GM19463 (cell line): Measurements from ENCODE around the gene TBX3.

ENCODE experiments used
- ATAC-seq: cut with Tn5 transposase; IDR thresholded peaks from one replicate; pipeline ENCODE4 v1.9.1; 2021; ENCODE audit warnings: mild to moderate bottlenecking, moderate library complexity; ENCODE audit not compliant: unreplicated experiment

Gene TBX3

GRCh38 chr12:114696443-114697242 is 12.7 kb upstream of the TBX3 start:
- no peak for ATAC-seq

DNA sequence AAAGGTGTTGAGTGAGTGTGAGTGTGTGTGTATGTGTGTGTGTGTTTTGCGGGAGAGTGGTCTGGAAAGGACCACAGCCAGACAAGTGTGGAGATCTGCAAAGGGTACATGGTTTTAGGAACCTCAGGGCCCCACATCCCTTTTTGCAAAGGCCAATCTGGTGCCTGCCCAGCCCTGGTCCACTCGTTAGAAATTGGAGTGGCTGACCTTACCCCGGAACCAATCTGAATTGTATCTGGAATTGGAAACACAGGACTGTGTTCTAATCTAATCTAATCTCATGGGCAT is 11.3 kb upstream of the TBX3 start:
- no peak for ATAC-seq

DNA sequence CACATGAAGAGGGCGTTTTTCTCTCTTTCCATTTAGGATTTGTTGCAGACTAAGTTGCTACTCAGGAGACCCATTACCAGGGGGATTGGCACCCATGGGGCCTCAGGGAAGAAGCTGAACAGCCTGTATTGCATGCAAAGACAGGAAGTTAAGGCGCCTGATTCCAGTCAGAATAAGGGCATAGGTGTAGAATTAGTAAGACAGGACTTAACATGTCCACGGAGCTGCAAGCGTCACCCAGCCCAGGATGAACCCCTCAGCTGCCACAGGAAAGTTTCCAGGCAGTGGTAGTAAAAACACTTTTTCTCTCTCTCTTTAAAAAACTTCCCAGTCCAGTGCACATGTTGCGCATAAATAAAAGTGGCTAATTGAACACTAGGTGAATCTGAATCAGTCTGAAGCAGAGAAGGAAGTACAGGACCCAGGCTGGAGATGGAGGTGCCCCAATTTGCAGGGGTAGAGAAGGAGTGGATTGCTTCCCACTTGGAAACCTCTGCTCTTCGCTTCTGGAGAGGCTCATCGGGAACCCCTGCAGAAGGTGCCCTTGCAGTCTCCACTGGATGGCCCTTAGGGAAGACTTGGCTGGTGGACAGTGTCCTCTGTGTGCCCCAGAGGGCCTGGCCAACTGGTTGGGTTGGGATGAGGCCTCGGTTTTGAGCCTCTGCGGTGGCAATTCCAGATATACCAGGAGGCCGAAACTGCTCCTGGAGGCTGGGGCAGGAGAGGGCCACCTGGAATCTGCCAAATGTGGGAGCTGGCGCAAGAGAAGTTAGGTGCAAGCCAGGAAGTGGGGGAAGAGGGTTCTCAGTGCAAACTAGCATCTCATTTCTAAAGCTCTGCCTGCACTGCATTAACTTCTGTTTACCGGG is 10.7 kb upstream of the TBX3 start:
- no peak for ATAC-seq

DNA sequence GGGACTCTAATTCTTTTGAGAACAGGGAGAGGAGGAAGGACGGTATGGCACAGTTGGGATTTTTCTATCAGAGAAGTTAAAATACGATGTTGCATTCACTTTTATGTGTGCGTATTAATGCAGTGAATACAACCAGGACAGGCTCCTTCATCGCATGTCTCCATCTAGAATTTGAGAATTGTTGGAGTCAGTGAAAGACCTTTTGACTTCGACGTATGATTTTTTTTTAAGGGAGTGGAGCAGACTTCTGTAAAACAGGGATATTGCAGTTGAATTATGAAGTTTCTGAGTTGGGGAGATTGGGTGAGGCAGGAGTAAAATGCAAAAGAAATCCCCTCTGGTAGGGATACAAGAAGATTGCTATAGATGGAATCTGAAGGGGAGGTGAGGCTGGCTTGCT is 9.6 kb upstream of the TBX3 start:
- ATAC-seq = no peak

DNA sequence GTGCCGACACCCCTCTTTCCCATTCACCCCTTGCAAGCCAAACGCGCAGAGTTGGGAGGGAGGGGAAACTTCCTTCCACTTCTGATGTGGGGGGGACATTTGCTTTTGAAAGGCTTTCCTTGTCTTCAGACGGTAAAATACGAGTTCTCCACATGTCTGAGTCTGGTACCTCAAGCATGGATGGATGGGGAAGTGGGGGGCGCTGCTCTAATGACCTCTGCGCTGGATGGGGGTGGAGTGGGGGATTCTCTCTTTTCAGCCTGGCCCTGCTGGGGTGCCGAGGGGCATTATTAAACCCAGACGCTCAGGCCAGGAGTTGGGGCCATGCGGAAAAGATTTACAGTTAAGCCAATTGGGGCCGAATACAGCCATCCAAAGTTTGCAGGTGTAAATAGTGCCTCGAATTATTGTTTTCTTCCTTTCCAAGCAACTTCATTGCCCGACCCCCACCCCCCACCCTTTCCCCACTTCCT is 9.1 kb upstream of the TBX3 start:
- ATAC-seq = no peak

DNA sequence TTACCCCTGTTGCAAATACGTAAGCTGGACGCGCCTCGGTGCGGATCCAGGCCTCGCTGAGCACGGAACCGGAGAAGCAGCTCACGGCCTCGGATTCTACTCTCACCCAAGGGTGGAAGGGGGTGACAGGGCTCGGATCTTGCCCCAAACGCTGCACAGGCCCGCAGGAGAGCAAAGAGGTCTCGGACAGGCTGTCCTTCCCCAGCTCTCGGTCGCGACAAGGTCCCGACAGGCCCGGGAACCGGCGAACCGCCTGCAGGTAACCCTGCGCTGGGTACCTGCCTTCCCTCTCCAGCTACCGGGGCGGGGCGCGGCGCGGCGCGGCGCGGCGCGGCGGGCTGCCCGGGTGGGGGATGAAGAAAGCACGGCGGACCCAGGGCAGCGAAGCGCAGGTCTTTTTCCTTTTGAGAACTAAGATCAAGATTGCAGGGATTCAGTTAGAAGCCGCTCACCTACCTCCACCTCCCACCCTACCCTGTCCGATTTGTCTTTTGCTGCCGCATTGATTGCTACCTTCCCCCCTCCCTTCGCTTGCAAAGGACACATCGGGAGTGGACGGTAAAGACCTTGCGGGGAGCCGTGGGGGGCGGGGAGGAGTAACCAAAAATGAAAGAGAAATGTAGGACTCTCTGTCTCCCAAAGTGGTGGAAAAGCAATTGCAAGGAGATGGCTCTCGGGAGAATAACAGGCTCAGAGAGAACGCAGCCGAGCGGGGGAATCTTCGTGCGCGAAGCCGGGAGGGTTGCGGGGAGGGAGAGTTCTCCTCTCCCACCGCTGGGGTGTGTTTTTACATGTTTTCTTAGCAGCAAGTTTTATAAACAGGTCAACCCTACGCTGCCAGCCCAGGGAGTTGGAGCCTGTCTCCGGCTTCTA is 8.4 kb upstream of the TBX3 start:
- ATAC-seq = no peak

DNA sequence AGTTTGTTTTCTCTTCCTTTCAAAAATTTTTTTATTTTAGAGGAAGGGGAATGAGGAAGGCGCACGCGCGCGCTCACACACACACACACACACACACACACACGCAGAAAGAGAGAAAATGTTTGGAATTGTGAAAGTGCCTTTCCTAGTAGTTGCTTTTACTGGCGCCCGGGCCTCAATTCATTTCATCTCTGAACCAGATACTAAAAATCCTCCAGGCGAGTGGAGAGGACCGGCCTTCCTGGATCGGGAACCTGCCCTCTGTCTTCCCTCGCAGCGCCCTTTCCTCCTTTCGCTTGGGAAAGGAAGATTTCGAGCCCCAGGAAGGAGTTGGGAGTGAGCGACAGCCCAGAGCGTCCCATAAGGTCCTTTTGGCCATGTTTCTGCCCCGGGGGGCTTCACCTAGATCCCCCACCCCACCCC is 7.8 kb upstream of the TBX3 start:
- ATAC-seq = no peak

DNA sequence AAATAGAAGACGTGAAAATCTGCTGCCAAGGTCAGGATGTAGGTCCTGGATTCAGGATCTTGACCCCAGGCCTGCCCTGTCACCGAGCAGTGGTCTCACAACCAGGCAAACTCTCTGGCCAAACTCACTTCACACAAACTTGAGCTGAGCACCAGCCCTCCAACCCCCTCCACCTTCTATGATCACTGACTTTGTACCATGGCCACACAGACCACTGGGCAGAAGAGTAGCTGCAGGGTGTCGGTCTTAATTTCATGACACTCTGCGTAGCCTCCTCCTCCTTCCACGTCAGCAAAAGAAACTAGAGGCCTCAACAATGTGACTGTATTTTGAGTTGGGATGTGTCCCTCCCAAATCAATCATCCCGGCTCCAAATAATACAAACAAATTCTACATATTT is 7.2 kb upstream of the TBX3 start:
- ATAC-seq = no peak

GRCh38 chr12:114690267-114691135 is 6.5 kb upstream of the TBX3 start:
- ATAC-seq = no peak

GRCh38 chr12:114689075-114689994 is 5.4 kb upstream of the TBX3 start:
- no peak for ATAC-seq

DNA sequence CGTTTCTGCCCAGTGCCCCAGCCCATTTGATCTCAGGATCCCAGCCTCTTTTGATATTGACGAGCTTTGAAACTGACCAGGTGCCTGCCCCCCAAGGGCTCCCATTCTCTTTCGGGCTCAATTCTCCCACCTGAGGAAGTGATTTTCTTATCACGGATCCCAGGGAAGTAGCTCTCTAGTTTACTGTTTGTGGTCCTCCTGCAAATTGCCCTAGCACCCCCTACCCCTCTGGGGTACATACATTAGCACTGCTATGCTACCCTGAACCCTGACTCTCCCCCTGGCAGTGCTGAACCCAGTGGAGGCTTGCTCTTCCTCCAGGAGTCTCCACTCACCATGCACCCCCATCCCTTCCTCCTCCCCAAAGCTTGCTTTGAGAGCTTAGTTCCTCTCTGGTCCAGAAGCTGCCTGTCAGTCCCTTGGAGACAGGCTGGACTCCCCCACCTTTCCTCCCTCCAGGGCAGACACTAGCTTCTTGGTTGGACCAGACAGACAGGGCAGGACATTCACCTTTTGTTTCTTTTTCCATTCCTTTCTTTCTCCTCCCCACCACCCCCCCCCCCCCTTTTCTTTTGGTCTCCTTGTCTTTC is 4.4 kb upstream of the TBX3 start:
- ATAC-seq = no peak

- ATAC-seq = no peak
These were observed 3.8 kb upstream of the TBX3 start for GRCh38 chr12:114687802-114688201.

DNA sequence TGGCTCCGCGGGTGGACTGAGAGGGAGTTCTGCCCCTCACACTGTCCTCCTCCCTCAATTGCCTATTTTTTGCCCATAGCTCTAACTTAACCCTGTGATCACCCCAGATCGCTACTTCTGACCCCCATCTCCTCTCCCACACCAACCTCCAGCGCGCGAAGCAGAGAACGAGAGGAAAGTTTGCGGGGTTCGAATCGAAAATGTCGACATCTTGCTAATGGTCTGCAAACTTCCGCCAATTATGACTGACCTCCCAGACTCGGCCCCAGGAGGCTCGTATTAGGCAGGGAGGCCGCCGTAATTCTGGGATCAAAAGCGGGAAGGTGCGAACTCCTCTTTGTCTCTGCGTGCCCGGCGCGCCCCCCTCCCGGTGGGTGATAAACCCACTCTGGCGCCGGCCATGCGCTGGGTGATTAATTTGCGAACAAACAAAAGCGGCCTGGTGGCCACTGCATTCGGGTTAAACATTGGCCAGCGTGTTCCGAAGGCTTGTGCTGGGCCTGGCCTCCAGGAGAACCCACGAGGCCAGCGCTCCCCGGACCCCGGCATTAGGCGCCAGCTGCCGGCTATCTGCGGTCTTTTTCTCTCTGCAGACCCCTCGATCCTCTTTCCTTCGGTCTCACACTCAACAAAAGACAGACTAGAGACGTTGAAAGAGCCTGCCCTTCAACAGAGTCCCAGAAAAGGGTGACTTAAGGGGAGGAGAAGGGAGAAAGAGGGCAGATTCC is 3.0 kb upstream of the TBX3 start:
- no peak for ATAC-seq

DNA sequence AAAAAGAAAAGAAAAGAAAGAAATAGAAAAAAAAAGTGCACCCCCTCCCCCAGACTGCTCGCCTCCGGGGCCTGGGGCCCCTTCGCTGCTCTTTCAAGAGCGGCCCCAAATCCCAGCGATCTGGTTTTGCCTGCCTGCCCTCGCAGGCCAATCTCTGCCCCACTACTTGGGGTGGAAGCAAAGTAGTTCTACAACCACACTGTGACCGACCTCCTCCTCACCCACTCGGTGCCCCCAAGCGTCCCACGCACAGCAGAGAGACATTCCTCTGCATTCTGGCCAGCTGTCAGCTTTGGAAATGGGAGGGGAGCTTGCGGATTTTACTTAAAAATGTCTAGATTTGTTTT is 2.4 kb upstream of the TBX3 start:
- ATAC-seq = no peak

DNA sequence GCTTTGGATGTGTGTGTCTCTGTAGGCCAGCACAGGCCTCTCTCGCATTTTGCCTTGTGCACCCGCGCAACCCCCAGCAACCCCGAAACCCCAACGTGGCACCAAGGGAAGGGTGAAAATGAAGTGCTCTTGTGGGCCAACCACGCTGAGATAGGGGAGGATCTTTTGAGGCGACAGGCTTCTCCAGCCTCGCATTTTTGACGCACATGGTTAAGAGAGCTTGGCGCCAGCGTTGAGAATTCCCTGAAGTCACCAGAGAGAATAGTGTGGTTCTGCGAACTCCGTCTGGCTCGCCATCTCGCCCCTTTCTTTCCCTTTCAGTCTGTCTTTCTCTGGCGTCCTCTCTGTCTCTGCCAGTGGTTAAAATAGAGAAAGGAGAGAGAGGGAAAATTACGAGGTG is 1.9 kb upstream of the TBX3 start:
- ATAC-seq = no peak

- ATAC-seq = no peak
These were observed 1.4 kb upstream of the TBX3 start for GRCh38 chr12:114685320-114685781.

GRCh38 chr12:114684870-114685273 is 897 bp upstream of the TBX3 start:
- ATAC-seq = no peak

DNA sequence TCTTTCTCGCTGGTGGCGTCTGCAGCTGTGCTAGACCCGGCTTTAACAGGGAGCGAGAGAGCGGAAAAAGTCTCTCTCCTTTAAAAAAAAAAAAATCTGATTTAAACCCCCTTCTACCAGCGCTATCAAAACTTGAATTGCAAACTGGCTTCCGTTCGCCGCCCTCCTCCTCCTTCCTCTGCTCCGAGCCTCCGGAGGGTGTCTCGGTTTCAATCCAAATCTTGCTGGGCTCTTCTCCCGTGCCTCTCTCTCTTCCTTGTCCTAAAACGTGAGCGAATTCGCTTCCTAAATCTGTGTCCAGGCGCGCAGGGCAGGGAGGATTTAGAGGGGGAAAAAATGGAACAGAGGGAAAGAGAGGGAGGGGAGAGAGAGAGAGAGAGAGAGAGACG is 272 bp downstream of the TBX3 start:
- no peak for ATAC-seq
